SK-N-SH (cell line): Measurements from ENCODE around the gene ZMYM3. TPM values are rescaled to one million over a fixed set of nuclear protein-coding genes. Genes with fewer than 3 reads are reported as not detected.

Source experiments
- CTCF ChIA-PET: fragments of 300-600, 350-600 bp; formaldehyde crosslinking; extraction: SDS; loops from one replicate; lab custom pipeline; 2021; lab: Yijun Ruan, JAX
- POLR2A ChIA-PET: fragments of 350-600 bp; sonication (Branson Sonifier 250); formaldehyde crosslinking; extraction: SDS; loops from one replicate; lab custom pipeline; 2020; ENCODE audit warnings: antibody characterized with exemption, inconsistent platforms; lab: Yijun Ruan, JAX
- DNase-seq: peaks from one replicate; pipeline ENCODE4 v3.0.0; 2012
- H2AFZ ChIP-seq: fragments of 200-600 bp; sonication (generic); 2 replicates; pipeline ENCODE4 v1.8.1; 2016; ENCODE audit warnings: antibody characterized with exemption, mild to moderate bottlenecking, low read depth
- H3F3A ChIP-seq: fragments of 200-600 bp; sonication (generic); replicated peaks from 2 replicates; pipeline ENCODE3; 2016; ENCODE audit warnings: antibody characterized with exemption, mild to moderate bottlenecking; ENCODE audit not compliant: insufficient read depth
- H3K27ac ChIP-seq, 2 experiments: fragments of 200-500 bp in 1 of 2; fragments of 200-600 bp in 1 of 2; sonication (Bioruptor generic) in 1 of 2; sonication (generic), shearing (Covaris generic) in 1 of 2; 2 replicates each; pipeline versions ENCODE4 v1.5.1 to v1.6.1; 2014 to 2016; ENCODE audit warnings: low read depth in 2 of 2, inconsistent platforms in 1 of 2, low read length in 1 of 2, mild to moderate bottlenecking in 1 of 2, mixed read lengths in 1 of 2
- H3K27me3 ChIP-seq: fragments of 200-600 bp; sonication (generic), shearing (Covaris generic); 2 replicates; pipeline ENCODE4 v1.6.1; 2016; ENCODE audit warnings: mixed run types; ENCODE audit not compliant: insufficient read depth
- H3K36me3 ChIP-seq, 2 experiments: fragments of 200-500 bp in 1 of 2; fragments of 200-600 bp in 1 of 2; sonication (Bioruptor generic) in 1 of 2; sonication (generic) in 1 of 2; replicated peaks in 1 of 2; 2 replicates each; pipeline versions ENCODE3 to v1.5.1; 2014 to 2016; ENCODE audit warnings: low read length in 1 of 2, mild to moderate bottlenecking in 1 of 2; ENCODE audit not compliant: insufficient read depth in 2 of 2, control insufficient read depth in 1 of 2
- H3K4me1 ChIP-seq, 2 experiments: fragments of 200-500 bp in 1 of 2; fragments of 200-600 bp in 1 of 2; sonication (Bioruptor generic) in 1 of 2; sonication (generic), shearing (Covaris generic) in 1 of 2; 2 replicates each; pipeline versions ENCODE4 v1.5.1 to v1.6.1; 2014 to 2016; ENCODE audit warnings: low read depth in 1 of 2, low read length in 1 of 2, mixed run types in 1 of 2; ENCODE audit not compliant: insufficient read depth in 2 of 2, control insufficient read depth in 1 of 2
- H3K4me2 ChIP-seq: fragments of 200-600 bp; sonication (generic), shearing (Covaris generic); 2 replicates; pipeline ENCODE4 v1.6.1; 2017; ENCODE audit warnings: mixed run types
- H3K4me3 ChIP-seq, 2 experiments: fragments of 200-500 bp in 1 of 2; fragments of 200-600 bp in 1 of 2; sonication (Bioruptor generic) in 1 of 2; sonication (generic), shearing (Covaris generic) in 1 of 2; 2 replicates each; pipeline versions ENCODE4 v1.5.1 to v1.8.1; 2014 to 2016; ENCODE audit warnings: low read depth in 2 of 2, inconsistent platforms in 1 of 2, low read length in 1 of 2, mild to moderate bottlenecking in 1 of 2, mixed read lengths in 1 of 2, moderate library complexity in 1 of 2
- H3K79me2 ChIP-seq: fragments of 200-600 bp; sonication (generic); 2 replicates; pipeline ENCODE4 v1.8.1; 2017; ENCODE audit warnings: mild to moderate bottlenecking; ENCODE audit not compliant: insufficient read depth
- H3K9ac ChIP-seq: fragments of 200-600 bp; sonication (generic); 2 replicates; pipeline ENCODE4 v1.6.1; 2017; ENCODE audit warnings: mixed run types
- H3K9me2 ChIP-seq: fragments of 200-600 bp; sonication (generic); 2 replicates; pipeline ENCODE4 v1.6.1; 2017; ENCODE audit warnings: mixed run types
- H3K9me3 ChIP-seq: fragments of 200-600 bp; sonication (generic); 2 replicates; pipeline ENCODE4 v1.6.1; 2017; ENCODE audit warnings: mixed run types, mild to moderate bottlenecking, moderate library complexity
- H4K20me1 ChIP-seq: fragments of 200-600 bp; sonication (generic); 2 replicates; pipeline ENCODE4 v1.6.1; 2017; ENCODE audit warnings: mild to moderate bottlenecking, mixed run types; ENCODE audit not compliant: insufficient read depth
- CTCF ChIP-seq: fragments of 200-600 bp; sonication (generic); IDR thresholded peaks from 2 replicates; pipeline ENCODE4 v1.6.1; 2017; ENCODE audit warnings: antibody characterized with exemption, mild to moderate bottlenecking, moderate library complexity
- EP300 ChIP-seq, 2 experiments: IDR thresholded peaks; 2 replicates each; pipeline versions ENCODE4 v1.4.0 to v1.6.1; 2012; ENCODE audit warnings: borderline replicate concordance in 1 of 2, low read depth in 1 of 2, low read length in 1 of 2
- FOXM1 ChIP-seq: IDR thresholded peaks from 2 replicates; pipeline ENCODE4 v1.4.0; 2012; ENCODE audit warnings: low read depth, mild to moderate bottlenecking
- GABPA ChIP-seq: IDR thresholded peaks from 2 replicates; pipeline ENCODE4 v1.4.0; 2012; ENCODE audit warnings: low read depth, mild to moderate bottlenecking
- JUND ChIP-seq: IDR thresholded peaks from 2 replicates; pipeline ENCODE4 v1.4.0; 2012
- SMC3 ChIP-seq: IDR thresholded peaks from 2 replicates; pipeline ENCODE4 v1.6.1; 2012; ENCODE audit warnings: low read depth, low read length, improper control_type of control experiment
- USF1 ChIP-seq: IDR thresholded peaks from 2 replicates; pipeline ENCODE4 v1.4.0; 2012; ENCODE audit warnings: low read depth, borderline replicate concordance
- USF2 ChIP-seq: fragments of 150-350 bp; IDR thresholded peaks from 2 replicates; pipeline ENCODE4 v1.6.1; 2017; ENCODE audit warnings: antibody characterized with exemption, low read length, low read depth, borderline replicate concordance
- ZBTB33 ChIP-seq: IDR thresholded peaks from 2 replicates; pipeline ENCODE4 v1.4.0; 2012; ENCODE audit warnings: low read depth, borderline replicate concordance
- WGBS: methylation state at CpG from one replicate; pipeline ENCODE4 v1.1.6; 2017; ENCODE audit warnings: low lambda C conversion rate; 5-methylcytosine and 5-hydroxymethylcytosine counted together
- polyA plus RNA-seq, 3 experiments: library from polyadenylated mRNA; depleted of rRNA; stranded (reverse); fragments of >200 nt; gene quantifications; 2 replicates each; pipeline ENCODE4 v1.2.3, GENCODE V29; 2012

Gene ZMYM3
- polyA plus RNA-seq, 1 of the 3 experiments (the other 2 are of a cell fraction) = 30.4 TPM

- Histone ChIP-seq H3K27ac (no peak overlapping the region), H4K20me1 (no peaks in the 10 kb centered on the region), H3K9me2 (no peaks in the 10 kb centered on the region), H3K27me3 (peaks cover 53% of the 10 kb centered on the region), H3K4me2 (no peak overlapping the region), H3F3A (no peaks in the 10 kb centered on the region), H3K4me3 (no peak overlapping the region), H3K9me3 (no peaks in the 10 kb centered on the region), H3K4me1 (no peaks in the 10 kb centered on the region), H3K36me3 (no peaks in the 10 kb centered on the region), H3K79me2 (no peaks in the 10 kb centered on the region), H3K9ac (no peak overlapping the region), H2AFZ (no peak overlapping the region)
- WGBS = 52% methylated on average over 1 of the region's 1 CpG
- no peak for TF ChIP-seq JUND
- TF ChIP-seq USF2 = no peak
- TF ChIP-seq USF1 = no peak
- no peak for TF ChIP-seq EP300 (IDR thresholded peaks at IDR 0.05; ENCODE audit: borderline replicate concordance in 1 of 2, low read depth in 1 of 2, low read length in 1 of 2)
- no peak for TF ChIP-seq GABPA
- TF ChIP-seq ZBTB33 = no peak
- no peak for TF ChIP-seq FOXM1
- ChIA-PET POLR2A (no interaction called here), CTCF (interaction anchor here (0.5 to 1.5 kb wide), 3 partner anchors 16 to 110 kb away, joined by 3 to 5 read pairs (median 4); partner anchors contain the start of genes MED12 and ZMYM3)
- no peak for DNase-seq
These were observed 25.8 kb downstream of the ZMYM3 start for GRCh38 chrX:71228063-71228642.

GRCh38 chrX:71227370-71228062, 26.4 kb downstream of the ZMYM3 start:
- Histone ChIP-seq H3K4me1 (no peaks in the 10 kb centered on the region), H3F3A (no peaks in the 10 kb centered on the region), H3K79me2 (no peaks in the 10 kb centered on the region), H3K9ac (no peak overlapping the region), H3K9me3 (no peaks in the 10 kb centered on the region), H3K27ac (no peak overlapping the region), H2AFZ (no peak overlapping the region)
- CTCF ChIA-PET = interaction anchor here (0.5 to 1.5 kb wide), 3 partner anchors 16 to 109 kb away, joined by 3 to 5 read pairs (median 4); partner anchors contain the start of genes MED12 and ZMYM3
- TF ChIP-seq SMC3 (no peak), CTCF (peak; percentile 27; the same call in 1 of the 2 replicates)
- TF ChIP-seq, all 33 proteins: peak for 1
- no peak overlapping the region for H3K4me3 ChIP-seq
- H3K4me2 ChIP-seq = no peak overlapping the region
- H3K36me3 ChIP-seq = no peaks in the 10 kb centered on the region
- H3K9me2 ChIP-seq = no peaks in the 10 kb centered on the region
- WGBS = 30% methylated on average over 5 of the region's 5 CpGs
- DNase-seq = no peak
- H3K27me3 ChIP-seq = peaks cover 52% of the 10 kb centered on the region
- POLR2A ChIA-PET = no interaction called here
- no peaks in the 10 kb centered on the region for H4K20me1 ChIP-seq
